ENCODE results near the gene TMEM53. TPM values are rescaled to one million over a fixed set of nuclear protein-coding genes. Genes with fewer than 3 reads are reported as not detected.

The TMEM53 gene
- total RNA-seq, 1 experiment from 2014 or later: 22.9 TPM

DNA sequence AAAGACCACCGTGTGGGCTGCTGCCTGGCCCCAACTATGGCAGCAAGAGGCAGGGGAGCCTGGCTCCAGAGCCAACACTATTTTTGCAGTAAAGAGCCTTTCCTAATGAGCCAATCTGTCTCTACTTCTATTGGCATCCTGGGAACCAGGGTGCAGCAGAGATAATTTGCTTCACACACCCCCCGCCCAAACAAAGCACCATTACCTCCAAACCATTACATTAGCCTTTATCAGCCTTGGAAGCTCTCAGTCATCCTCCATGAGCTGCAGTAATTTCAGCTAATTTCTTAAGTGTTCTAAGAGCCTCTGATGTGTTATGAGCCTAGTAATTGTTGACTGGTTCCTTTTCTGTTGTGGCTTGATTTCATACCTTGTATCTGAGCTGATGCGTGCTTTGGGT, 21.8 kb upstream of the TMEM53 start:
- CTCF ChIA-PET: no interaction called here
- intact Hi-C loops (cut with micrococcal nuclease; ENCODE audit: unreplicated experiment): no loop called here
- POLR2A ChIA-PET: interaction anchor here (0.5 to 0.6 kb wide), 2 partner anchors 80 to 612 kb away, joined by 4 to 5 read pairs; no protein-coding TSS in a partner anchor
- TF ChIP-seq, protein P1, sequence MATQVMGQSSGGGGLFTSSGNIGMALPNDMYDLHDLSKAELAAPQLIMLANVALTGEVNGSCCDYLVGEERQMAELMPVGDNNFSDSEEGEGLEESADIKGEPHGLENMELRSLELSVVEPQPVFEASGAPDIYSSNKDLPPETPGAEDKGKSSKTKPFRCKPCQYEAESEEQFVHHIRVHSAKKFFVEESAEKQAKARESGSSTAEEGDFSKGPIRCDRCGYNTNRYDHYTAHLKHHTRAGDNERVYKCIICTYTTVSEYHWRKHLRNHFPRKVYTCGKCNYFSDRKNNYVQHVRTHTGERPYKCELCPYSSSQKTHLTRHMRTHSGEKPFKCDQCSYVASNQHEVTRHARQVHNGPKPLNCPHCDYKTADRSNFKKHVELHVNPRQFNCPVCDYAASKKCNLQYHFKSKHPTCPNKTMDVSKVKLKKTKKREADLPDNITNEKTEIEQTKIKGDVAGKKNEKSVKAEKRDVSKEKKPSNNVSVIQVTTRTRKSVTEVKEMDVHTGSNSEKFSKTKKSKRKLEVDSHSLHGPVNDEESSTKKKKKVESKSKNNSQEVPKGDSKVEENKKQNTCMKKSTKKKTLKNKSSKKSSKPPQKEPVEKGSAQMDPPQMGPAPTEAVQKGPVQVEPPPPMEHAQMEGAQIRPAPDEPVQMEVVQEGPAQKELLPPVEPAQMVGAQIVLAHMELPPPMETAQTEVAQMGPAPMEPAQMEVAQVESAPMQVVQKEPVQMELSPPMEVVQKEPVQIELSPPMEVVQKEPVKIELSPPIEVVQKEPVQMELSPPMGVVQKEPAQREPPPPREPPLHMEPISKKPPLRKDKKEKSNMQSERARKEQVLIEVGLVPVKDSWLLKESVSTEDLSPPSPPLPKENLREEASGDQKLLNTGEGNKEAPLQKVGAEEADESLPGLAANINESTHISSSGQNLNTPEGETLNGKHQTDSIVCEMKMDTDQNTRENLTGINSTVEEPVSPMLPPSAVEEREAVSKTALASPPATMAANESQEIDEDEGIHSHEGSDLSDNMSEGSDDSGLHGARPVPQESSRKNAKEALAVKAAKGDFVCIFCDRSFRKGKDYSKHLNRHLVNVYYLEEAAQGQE (IDR thresholded peaks at IDR 0.05; ENCODE audit: insufficient read depth in 1 of 2, low read depth in 2 of 2, low read length in 1 of 2): no peak
- TF ChIP-seq TCF7L2 (IDR thresholded peaks at IDR 0.05; ENCODE audit: low read depth, low read length): no peak
- H3K27me3 ChIP-seq (ENCODE audit: control insufficient read depth, insufficient read depth, low read length): no peaks in the 10 kb centered on the region
- DNase-seq (ENCODE audit: low read depth, low spot score): no peak
- ATAC-seq: no peak
- H3K27ac ChIP-seq (ENCODE audit: low read length): no peak overlapping the region
- H3K4me1 ChIP-seq (ENCODE audit: control insufficient read depth, insufficient read depth, low read length): no peaks in the 10 kb centered on the region
- H3K36me3 ChIP-seq (ENCODE audit: control insufficient read depth, insufficient read depth, low read length): no peaks in the 10 kb centered on the region
- no TSS peak for BruUV-seq (replicated peaks)
- in situ Hi-C loops (cut with HindIII; ENCODE audit: low pct_unique_long_range_greater_than_20kb, low sequenced_read_pairs): no loop called here
- H3K9me3 ChIP-seq (ENCODE audit: control insufficient read depth, insufficient read depth, low read depth, low read length): no peaks in the 10 kb centered on the region
- H3K4me3 ChIP-seq (ENCODE audit: low read depth in 2 of 2, low read length in 2 of 2): no peak overlapping the region

DNA sequence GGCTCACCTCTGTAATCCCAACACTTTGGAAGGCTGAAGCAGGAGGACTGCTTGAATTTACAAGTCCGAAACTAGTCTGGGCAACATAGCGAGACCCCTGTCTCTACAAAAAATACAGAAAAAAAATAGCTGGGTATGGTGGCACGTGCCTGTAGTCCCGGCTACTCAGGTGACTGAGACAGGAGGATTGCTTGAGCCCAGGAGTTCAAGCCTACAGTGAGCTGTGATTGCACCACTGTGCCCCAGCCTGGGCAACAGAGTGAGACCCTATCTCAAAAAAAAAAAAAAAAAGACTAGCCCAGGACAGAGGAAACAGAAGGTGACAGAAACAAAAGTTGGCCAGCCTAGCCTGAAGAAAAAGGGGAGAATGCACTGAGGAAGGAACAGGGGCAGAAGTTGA, 21.4 kb upstream of the TMEM53 start:
- Histone ChIP-seq H3K27me3 (ENCODE audit: control insufficient read depth, insufficient read depth, low read length) (no peaks in the 10 kb centered on the region), H3K9me3 (ENCODE audit: control insufficient read depth, insufficient read depth, low read depth, low read length) (no peaks in the 10 kb centered on the region), H3K4me3 (ENCODE audit: low read depth in 2 of 2, low read length in 2 of 2) (no peak overlapping the region), H3K27ac (ENCODE audit: low read length) (no peak overlapping the region), H3K36me3 (ENCODE audit: control insufficient read depth, insufficient read depth, low read length) (no peaks in the 10 kb centered on the region), H3K4me1 (ENCODE audit: control insufficient read depth, insufficient read depth, low read length) (no peaks in the 10 kb centered on the region)
- in situ Hi-C loops (cut with HindIII; ENCODE audit: low pct_unique_long_range_greater_than_20kb, low sequenced_read_pairs): no loop called here
- ChIA-PET CTCF (no interaction called here), POLR2A (no interaction called here)
- TF ChIP-seq, protein P1 (IDR thresholded peaks at IDR 0.05; ENCODE audit: insufficient read depth in 1 of 2, low read depth in 2 of 2, low read length in 1 of 2): no peak
- TF ChIP-seq POLR2AphosphoS5 (IDR thresholded peaks at IDR 0.05; ENCODE audit: low read depth, low read length) (no peak), TCF7L2 (IDR thresholded peaks at IDR 0.05; ENCODE audit: low read depth, low read length) (no peak), SIN3A (IDR thresholded peaks at IDR 0.05; ENCODE audit: borderline replicate concordance, insufficient read depth, low read depth, low read length) (no peak)
- TF ChIP-seq, protein P2, sequence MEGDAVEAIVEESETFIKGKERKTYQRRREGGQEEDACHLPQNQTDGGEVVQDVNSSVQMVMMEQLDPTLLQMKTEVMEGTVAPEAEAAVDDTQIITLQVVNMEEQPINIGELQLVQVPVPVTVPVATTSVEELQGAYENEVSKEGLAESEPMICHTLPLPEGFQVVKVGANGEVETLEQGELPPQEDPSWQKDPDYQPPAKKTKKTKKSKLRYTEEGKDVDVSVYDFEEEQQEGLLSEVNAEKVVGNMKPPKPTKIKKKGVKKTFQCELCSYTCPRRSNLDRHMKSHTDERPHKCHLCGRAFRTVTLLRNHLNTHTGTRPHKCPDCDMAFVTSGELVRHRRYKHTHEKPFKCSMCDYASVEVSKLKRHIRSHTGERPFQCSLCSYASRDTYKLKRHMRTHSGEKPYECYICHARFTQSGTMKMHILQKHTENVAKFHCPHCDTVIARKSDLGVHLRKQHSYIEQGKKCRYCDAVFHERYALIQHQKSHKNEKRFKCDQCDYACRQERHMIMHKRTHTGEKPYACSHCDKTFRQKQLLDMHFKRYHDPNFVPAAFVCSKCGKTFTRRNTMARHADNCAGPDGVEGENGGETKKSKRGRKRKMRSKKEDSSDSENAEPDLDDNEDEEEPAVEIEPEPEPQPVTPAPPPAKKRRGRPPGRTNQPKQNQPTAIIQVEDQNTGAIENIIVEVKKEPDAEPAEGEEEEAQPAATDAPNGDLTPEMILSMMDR (IDR thresholded peaks at IDR 0.05): no peak
- no TSS peak for BruUV-seq (replicated peaks)
- ATAC-seq: no peak
- no peak for DNase-seq (ENCODE audit: low read depth, low spot score)
- intact Hi-C loops (cut with micrococcal nuclease; ENCODE audit: unreplicated experiment): no loop called here
